Testis (tissue), 3 donors: ENCODE measurements around the gene PLOD2. TPM values are rescaled to one million over a fixed set of nuclear protein-coding genes. Genes with fewer than 3 reads are reported as not detected.

Experiments used
- DNase-seq: peaks from one replicate; pipeline ENCODE4 v3.0.0-alpha.2; 2019
- H3K27ac ChIP-seq, 2 donors: fragments of 200-600 bp; sonication (generic); one replicate each; pipeline ENCODE4 v1.5.1; 2019
- H3K27me3 ChIP-seq: fragments of 200-600 bp; sonication (generic); one replicate; pipeline ENCODE4 v1.5.1; 2019
- H3K36me3 ChIP-seq: fragments of 200-600 bp; sonication (generic); one replicate; pipeline ENCODE4 v1.5.1; 2017; ENCODE audit warnings: low read depth; ENCODE audit errors: missing control alignments
- H3K4me1 ChIP-seq: fragments of 200-600 bp; sonication (generic); one replicate; pipeline ENCODE4 v1.5.1; 2019
- H3K4me3 ChIP-seq, 2 donors: fragments of 200-600 bp; sonication (generic); one replicate each; pipeline ENCODE4 v1.5.1; 2017 to 2019
- H3K9me3 ChIP-seq: fragments of 200-600 bp; sonication (generic); one replicate; pipeline ENCODE4 v1.5.1; 2017
- POLR2A ChIP-seq: fragments of 450-650 bp; IDR thresholded peaks from one replicate; pipeline ENCODE4 v1.6.1; 2017; ENCODE audit warnings: antibody characterized with exemption, mild to moderate bottlenecking, moderate library complexity
- WGBS, 2 donors: methylation state at CpG; one replicate each; pipeline ENCODE4 v1.1.5; 2018; 5-methylcytosine and 5-hydroxymethylcytosine counted together
- intact Hi-C: fragments of 100-400 bp; cut with DNase I; formaldehyde crosslinking; loops from one replicate; pipeline ENCODE4 v1.15.1; 2023; ENCODE audit warnings: low total_unique reads
- polyA plus RNA-seq: library from polyadenylated mRNA; stranded (reverse); fragments of 350-450 nt; fragmentation: Illumina TruSeq; extraction: RNeasy Lipid Tissue Mini Kit (QIAGEN cat#74804); gene quantifications from one replicate; pipeline ENCODE4 v1.2.3, GENCODE V29; 2014; ENCODE audit warnings: low read depth, low replicate concordance; ENCODE audit not compliant: insufficient read depth
- total RNA-seq, 2 donors: library from RNA; depleted of rRNA; stranded (reverse); fragments of >200 nt; gene quantifications; one replicate each; pipeline ENCODE4 v1.2.3, GENCODE V29; 2016
- TF ChIP-seq, protein P1 (sequence below), 3 experiments: fragments of 450-650 bp in 2 of 3; fragments of 200-600 bp in 1 of 3; sonication (generic) in 1 of 3; IDR thresholded peaks; one replicate each; pipeline ENCODE4 v1.5.1; 2016 to 2019; ENCODE audit warnings: antibody characterized with exemption in 3 of 3, mild to moderate bottlenecking in 2 of 3, moderate library complexity in 1 of 3

PLOD2 gene
- total and polyA plus RNA-seq, 3 donors from 2014 or later = 9.9 to 20.9 (median 13.4) TPM

DNA sequence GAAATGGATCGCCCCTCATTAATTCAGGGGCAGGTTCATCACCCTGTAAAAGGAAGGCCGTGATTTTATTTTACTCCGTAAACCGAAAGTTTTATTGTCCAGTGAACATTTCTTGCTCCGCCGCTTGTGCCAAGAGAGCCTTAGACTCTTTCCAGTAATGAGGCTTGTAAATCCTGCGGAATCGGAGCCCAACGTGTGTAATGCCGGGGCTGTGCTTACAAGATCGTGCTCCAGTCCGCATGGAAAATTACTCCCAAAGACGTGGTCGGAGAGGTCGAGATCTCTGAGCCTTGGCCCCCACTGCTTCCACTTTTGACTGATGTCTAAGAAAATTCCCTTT is 649 bp upstream of the PLOD2 start:
- no peak for TF ChIP-seq POLR2A
- TF ChIP-seq, protein P1, sequence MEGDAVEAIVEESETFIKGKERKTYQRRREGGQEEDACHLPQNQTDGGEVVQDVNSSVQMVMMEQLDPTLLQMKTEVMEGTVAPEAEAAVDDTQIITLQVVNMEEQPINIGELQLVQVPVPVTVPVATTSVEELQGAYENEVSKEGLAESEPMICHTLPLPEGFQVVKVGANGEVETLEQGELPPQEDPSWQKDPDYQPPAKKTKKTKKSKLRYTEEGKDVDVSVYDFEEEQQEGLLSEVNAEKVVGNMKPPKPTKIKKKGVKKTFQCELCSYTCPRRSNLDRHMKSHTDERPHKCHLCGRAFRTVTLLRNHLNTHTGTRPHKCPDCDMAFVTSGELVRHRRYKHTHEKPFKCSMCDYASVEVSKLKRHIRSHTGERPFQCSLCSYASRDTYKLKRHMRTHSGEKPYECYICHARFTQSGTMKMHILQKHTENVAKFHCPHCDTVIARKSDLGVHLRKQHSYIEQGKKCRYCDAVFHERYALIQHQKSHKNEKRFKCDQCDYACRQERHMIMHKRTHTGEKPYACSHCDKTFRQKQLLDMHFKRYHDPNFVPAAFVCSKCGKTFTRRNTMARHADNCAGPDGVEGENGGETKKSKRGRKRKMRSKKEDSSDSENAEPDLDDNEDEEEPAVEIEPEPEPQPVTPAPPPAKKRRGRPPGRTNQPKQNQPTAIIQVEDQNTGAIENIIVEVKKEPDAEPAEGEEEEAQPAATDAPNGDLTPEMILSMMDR (IDR thresholded peaks at IDR 0.05) = no peak
- Histone ChIP-seq H3K9me3 (no peaks in the 10 kb centered on the region), H3K4me3 (peak overlapping the region; percentile 80 to 81), H3K27me3 (no peaks in the 10 kb centered on the region), H3K27ac (peak overlapping the region; percentile 86 to 97), H3K4me1 (no peaks in the 10 kb centered on the region), H3K36me3 (no peaks in the 10 kb centered on the region)
- intact Hi-C loops = no loop called here
- WGBS, 2 donors = 0 to 1% methylated on average over 15 of the region's 15 CpGs
- DNase-seq = peak; percentile 65

DNA sequence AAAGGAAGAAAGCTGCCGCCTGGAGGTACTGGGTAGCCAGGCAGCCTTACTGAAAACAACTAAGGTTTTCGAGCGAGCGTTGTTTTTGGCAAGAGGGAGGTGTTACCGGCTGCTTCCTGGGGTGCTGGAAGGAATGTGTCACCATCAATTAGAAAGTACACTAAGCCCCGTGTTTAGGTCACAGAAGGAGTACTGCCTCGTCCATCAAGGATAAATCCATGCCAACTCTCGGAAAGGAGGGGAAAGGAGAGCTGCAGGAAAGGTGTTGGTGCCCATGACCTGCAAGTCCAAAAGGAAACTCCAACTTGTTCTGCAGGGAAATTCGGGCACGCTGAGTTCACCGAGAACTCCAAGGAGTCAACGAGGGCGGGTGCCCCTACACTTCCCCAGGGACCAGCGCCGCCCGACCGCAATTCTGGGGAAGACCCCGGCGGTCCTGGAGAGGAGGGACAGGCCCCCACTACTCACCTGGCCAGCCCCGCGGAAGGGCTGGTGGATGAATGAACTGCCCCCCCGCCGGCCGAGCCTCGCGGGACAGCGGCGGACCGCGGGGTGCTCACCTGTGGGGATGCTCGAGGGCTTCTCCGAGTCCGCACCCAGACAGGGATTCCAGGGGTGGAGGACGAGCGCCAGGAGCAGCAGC is 542 bp downstream of the PLOD2 start:
- no peaks in the 10 kb centered on the region for H3K27me3 ChIP-seq
- H3K36me3 ChIP-seq = no peaks in the 10 kb centered on the region
- WGBS, 2 donors = 0% methylated on average over 13 to 34 of the region's 35 CpGs
- no peaks in the 10 kb centered on the region for H3K4me1 ChIP-seq
- peak overlapping the region; percentile 86 to 97 for H3K27ac ChIP-seq
- intact Hi-C loops = no loop called here
- H3K4me3 ChIP-seq = peak overlapping the region; percentile 80 to 81
- TF ChIP-seq POLR2A = no peak
- TF ChIP-seq, protein P1 (IDR thresholded peaks at IDR 0.05) = no peak
- DNase-seq = peak; percentile 77
- no peaks in the 10 kb centered on the region for H3K9me3 ChIP-seq

- intact Hi-C loops = no loop called here
- no peaks in the 10 kb centered on the region for H3K36me3 ChIP-seq
- no peaks in the 10 kb centered on the region for H3K27me3 ChIP-seq
- WGBS, 2 donors = 3 to 10% methylated on average over 7 of the region's 7 CpGs
- TF ChIP-seq POLR2A = no peak
- TF ChIP-seq, protein P1 (IDR thresholded peaks at IDR 0.05) = peak in 2 of 3 experiments; percentile 19 to 22
- no peaks in the 10 kb centered on the region for H3K4me1 ChIP-seq
- peak overlapping the region; percentile 80 to 81 for H3K4me3 ChIP-seq
- H3K27ac ChIP-seq = peak overlapping the region; percentile 86 to 97
- DNase-seq = no peak
- H3K9me3 ChIP-seq = no peaks in the 10 kb centered on the region
Observed at GRCh38 chr3:146159616-146160320, 1.2 kb downstream of the PLOD2 start.

DNA sequence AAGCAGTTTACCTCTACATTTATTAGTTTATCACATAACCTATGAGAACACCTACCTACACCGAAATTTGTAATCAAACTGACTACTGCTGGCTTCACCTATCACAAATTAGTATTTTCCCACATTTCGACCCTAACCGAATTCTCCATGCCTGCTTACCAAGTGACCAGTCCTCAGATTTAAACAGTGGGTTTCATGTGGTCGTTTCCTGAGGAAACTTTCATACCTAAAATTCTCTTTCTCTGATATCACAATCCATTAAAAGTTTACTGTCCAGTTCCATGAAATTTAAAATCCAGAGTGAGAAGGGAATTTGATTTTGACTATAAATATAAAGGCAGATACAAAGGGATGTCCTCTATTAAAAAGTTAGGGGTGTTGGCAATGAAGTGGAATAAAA is 1.9 kb downstream of the PLOD2 start:
- DNase-seq = no peak
- Histone ChIP-seq H3K27ac (peak overlapping the region in 1 of 2 donors; percentile 97), H3K4me3 (no peak overlapping the region), H3K36me3 (no peaks in the 10 kb centered on the region), H3K4me1 (no peaks in the 10 kb centered on the region), H3K9me3 (no peaks in the 10 kb centered on the region), H3K27me3 (no peaks in the 10 kb centered on the region)
- no peak for TF ChIP-seq POLR2A
- TF ChIP-seq, protein P1 (IDR thresholded peaks at IDR 0.05) = no peak
- intact Hi-C loops = no loop called here
- WGBS, 2 donors = 64 to 71% methylated on average over 4 of the region's 4 CpGs
